ENCODE measurements around the gene APOL4.
"Not testable (repeated sequence)": the region's sequence is repeated elsewhere in the genome, so short reads cannot be mapped to it uniquely, and the experiment has no call there.

The APOL4 gene

DNA sequence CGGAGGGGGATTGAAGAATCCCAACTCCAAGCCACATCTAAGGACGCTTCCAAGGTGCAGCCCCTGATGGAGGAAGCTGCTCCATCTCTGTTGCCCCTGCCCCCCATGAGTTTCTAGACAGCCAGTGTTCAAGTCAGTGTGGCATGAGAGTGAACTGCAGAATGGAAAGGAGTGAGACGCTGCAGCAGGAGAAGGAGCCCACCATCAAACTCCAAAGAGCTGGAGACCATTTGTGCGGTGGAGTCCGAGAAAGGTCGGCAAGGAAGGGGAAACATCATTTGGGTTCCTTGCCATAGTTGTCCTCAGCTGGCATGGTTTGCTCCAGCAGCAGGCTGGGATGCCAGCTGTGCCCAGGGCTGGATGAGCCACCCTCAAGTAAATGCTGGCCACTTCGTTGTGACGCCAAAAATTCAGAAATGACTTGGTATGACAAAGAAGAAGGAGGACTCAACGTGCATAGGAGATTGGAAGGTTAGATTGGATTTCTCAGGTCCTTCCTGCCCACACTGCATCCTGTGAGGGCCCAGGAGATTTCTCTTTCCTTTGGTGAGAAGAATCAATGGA lies 21.4 kb upstream of the APOL4 start:
- Histone ChIP-seq H3K36me3 (ENCODE audit: control insufficient read depth, insufficient read depth, low read length) (peaks cover 16% of the 10 kb centered on the region), H3K9me3 (ENCODE audit: control insufficient read depth, low read length) (no peaks in the 10 kb centered on the region), H3K4me1 (ENCODE audit: control insufficient read depth, insufficient read depth, low read length, poor library complexity, severe bottlenecking) (no peaks in the 10 kb centered on the region), H3K4me3 (ENCODE audit: insufficient read depth, low read depth, low read length, poor library complexity, severe bottlenecking) (no peak overlapping the region), H3K27me3 (replicated peaks; ENCODE audit: control insufficient read depth, insufficient read depth, low read length, poor library complexity, severe bottlenecking) (no peaks in the 10 kb centered on the region), H3K27ac (ENCODE audit: insufficient read depth, low read length, poor library complexity, severe bottlenecking) (no peak overlapping the region)
- no peak for DNase-seq

DNA sequence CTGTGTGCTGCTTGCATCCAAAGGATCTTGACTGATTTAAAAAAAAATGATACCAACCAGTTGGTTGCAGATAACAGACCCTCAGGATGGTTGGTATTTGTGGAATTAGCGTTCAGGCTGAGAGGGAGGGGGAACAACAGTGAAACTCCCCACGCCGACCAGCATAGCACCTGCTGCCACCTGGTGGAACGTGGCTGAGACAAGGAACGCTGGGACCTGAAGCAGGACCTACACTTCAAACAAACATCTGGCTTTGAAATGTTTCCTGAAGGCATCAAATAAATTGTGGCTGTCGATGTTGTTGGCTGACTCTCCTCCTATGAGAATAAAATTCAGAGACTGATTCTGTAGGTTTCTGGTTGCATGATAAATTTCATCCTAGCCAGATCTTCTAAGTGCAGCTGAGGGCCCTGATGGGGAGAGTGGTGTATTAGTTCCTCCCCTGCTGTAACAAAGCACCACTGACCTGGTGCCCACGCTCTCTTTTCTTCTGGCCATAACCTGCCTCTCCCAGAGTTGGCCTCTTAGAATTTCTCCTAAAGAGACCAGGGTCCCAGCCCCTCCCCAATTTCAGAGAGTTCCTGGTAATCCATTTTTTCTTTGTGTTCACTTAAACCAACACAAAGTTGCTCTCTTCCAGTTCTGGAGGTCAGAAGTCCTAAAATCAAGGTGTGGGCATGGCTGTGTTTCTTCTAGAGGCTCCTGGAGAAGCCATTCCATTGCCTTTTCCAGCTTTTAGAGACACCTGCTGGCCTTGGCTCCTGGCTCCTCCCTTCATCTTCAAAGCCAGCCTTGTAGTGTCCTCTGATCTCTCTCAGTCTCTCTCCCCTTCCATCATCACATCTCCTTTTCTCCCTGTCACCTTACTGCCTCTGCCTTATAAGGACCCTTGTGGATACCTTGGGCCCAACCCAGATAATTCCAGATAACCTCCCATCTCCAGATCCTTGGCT lies 20.5 kb upstream of the APOL4 start:
- H3K4me3 ChIP-seq (ENCODE audit: insufficient read depth, low read depth, low read length, poor library complexity, severe bottlenecking), result no peak overlapping the region
- DNase-seq, result peak; percentile 7 to 24 (median 9)
- peaks cover 10% of the 10 kb centered on the region for H3K36me3 ChIP-seq (ENCODE audit: control insufficient read depth, insufficient read depth, low read length)
- H3K4me1 ChIP-seq (ENCODE audit: control insufficient read depth, insufficient read depth, low read length, poor library complexity, severe bottlenecking), result no peaks in the 10 kb centered on the region
- H3K27me3 ChIP-seq (replicated peaks; ENCODE audit: control insufficient read depth, insufficient read depth, low read length, poor library complexity, severe bottlenecking), result no peaks in the 10 kb centered on the region
- H3K9me3 ChIP-seq (ENCODE audit: control insufficient read depth, low read length), result no peaks in the 10 kb centered on the region
- H3K27ac ChIP-seq (ENCODE audit: insufficient read depth, low read length, poor library complexity, severe bottlenecking), result no peak overlapping the region

DNA sequence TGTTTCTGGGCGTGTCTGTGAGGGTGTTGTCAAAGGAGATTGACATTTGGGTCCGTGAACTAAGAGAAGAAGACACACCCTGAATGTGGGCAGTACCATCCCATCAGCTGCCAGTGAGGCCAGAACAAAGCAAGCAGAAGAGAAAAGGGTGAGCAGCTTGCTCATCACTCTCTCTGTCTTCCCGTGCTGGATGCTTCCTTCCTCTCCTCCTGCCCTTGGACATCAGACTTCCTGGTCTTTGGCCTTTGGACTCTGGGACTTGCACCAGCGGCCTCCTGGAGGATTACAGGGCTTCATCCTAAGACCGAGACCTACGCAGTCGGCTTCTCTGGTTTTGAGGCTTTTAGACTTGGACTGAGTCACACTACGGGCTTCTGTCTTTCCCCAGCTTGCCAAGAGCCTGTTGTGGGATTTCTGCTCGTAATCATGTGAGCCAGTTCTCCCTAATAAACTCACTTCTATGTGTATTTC lies 18.9 kb upstream of the APOL4 start:
- peaks cover 4% of the 10 kb centered on the region for H3K36me3 ChIP-seq (ENCODE audit: control insufficient read depth, insufficient read depth, low read length)
- H3K27ac ChIP-seq (ENCODE audit: insufficient read depth, low read length, poor library complexity, severe bottlenecking), result no peak overlapping the region

DNA sequence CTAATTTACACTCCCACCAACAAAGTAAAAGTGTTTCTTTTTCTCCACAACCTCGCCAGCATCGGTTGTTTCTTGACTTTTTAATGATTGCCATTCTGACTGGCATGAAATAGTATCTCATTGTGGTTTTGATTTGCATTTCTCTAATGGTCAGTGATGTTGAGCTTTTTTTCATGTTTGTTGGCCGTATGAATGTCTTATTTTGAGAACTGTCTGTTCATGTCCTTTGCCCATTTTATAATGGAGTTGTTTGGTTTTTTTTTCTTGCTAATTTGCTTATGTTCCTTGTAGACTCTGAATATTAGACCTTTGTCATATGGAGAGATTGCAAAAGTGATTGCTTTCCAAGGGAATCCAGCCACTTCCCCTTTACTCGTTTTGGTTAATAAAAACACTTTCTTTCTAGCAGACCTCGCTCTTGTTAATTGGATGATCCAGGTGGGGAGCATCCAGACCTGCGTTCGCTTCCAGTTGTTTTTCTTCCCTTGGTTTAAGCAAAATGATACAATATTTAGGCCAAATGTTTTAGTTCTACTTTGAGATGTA lies 17.1 kb upstream of the APOL4 start:
- H3K9me3 ChIP-seq (ENCODE audit: control insufficient read depth, low read length), result no peaks in the 10 kb centered on the region
- no peaks in the 10 kb centered on the region for H3K27me3 ChIP-seq (replicated peaks; ENCODE audit: control insufficient read depth, insufficient read depth, low read length, poor library complexity, severe bottlenecking)
- H3K4me1 ChIP-seq (ENCODE audit: control insufficient read depth, insufficient read depth, low read length, poor library complexity, severe bottlenecking), result no peaks in the 10 kb centered on the region
- H3K27ac ChIP-seq (ENCODE audit: insufficient read depth, low read length, poor library complexity, severe bottlenecking), result no peak overlapping the region
- no peak overlapping the region for H3K4me3 ChIP-seq (ENCODE audit: insufficient read depth, low read depth, low read length, poor library complexity, severe bottlenecking)
- no peaks in the 10 kb centered on the region for H3K36me3 ChIP-seq (ENCODE audit: control insufficient read depth, insufficient read depth, low read length)
- DNase-seq, result no peak

More for the DNA sequence above, 18.9 kb upstream of the APOL4 start:
- H3K27me3 ChIP-seq (replicated peaks; ENCODE audit: control insufficient read depth, insufficient read depth, low read length, poor library complexity, severe bottlenecking), result no peaks in the 10 kb centered on the region
- no peak overlapping the region for H3K4me3 ChIP-seq (ENCODE audit: insufficient read depth, low read depth, low read length, poor library complexity, severe bottlenecking)
- no peaks in the 10 kb centered on the region for H3K4me1 ChIP-seq (ENCODE audit: control insufficient read depth, insufficient read depth, low read length, poor library complexity, severe bottlenecking)
- no peak for DNase-seq
- H3K9me3 ChIP-seq (ENCODE audit: control insufficient read depth, low read length), result no peaks in the 10 kb centered on the region

DNA sequence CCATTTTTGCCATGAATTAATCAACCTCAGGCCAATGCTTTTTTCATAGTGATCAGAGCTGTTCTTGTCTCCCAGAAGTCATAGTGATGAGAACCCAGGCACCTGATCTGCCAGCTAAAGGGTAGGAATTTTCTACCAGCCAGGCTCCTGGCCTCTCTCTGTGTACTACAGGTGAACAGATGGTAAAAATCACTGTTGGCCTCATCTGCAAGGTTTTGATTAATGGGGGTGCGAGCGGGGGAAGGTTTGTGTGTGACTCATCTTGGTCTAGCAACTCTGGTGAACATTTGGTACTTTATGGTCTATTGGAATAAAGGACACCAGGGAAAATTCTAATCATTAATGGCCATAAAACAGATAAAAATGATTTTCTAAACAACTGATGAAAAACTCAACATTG lies 14.4 kb upstream of the APOL4 start:
- no peaks in the 10 kb centered on the region for H3K9me3 ChIP-seq (ENCODE audit: control insufficient read depth, low read length)
- no peaks in the 10 kb centered on the region for H3K4me1 ChIP-seq (ENCODE audit: control insufficient read depth, insufficient read depth, low read length, poor library complexity, severe bottlenecking)
- no peak overlapping the region for H3K27ac ChIP-seq (ENCODE audit: insufficient read depth, low read length, poor library complexity, severe bottlenecking)
- no peaks in the 10 kb centered on the region for H3K36me3 ChIP-seq (ENCODE audit: control insufficient read depth, insufficient read depth, low read length)
- no peak overlapping the region for H3K4me3 ChIP-seq (ENCODE audit: insufficient read depth, low read depth, low read length, poor library complexity, severe bottlenecking)
- DNase-seq, result no peak
- H3K27me3 ChIP-seq (replicated peaks; ENCODE audit: control insufficient read depth, insufficient read depth, low read length, poor library complexity, severe bottlenecking), result peaks cover 2% of the 10 kb centered on the region

DNA sequence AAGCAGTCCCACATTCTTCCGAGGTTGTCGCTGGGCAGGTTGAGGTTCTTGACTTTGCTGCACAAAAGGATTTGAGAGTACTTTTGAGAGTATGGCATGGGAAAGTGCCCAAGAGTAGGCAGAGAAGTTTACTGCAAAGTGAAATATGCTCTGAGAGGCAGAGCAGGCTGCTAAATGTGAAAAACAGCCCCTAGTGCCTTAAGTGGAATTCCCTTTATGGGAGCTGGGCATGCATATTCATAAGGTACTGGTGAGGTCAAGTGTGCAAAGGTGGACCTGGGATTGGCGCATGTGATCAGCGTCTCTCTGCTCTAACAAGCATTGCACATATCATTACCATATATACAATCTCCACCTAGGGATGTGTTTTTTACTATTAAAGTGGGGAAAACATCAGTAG lies 12.0 kb upstream of the APOL4 start:
- no peak for DNase-seq
- Histone ChIP-seq H3K4me1 (ENCODE audit: control insufficient read depth, insufficient read depth, low read length, poor library complexity, severe bottlenecking) (no peaks in the 10 kb centered on the region), H3K27ac (ENCODE audit: insufficient read depth, low read length, poor library complexity, severe bottlenecking) (no peak overlapping the region), H3K27me3 (replicated peaks; ENCODE audit: control insufficient read depth, insufficient read depth, low read length, poor library complexity, severe bottlenecking) (peaks cover 2% of the 10 kb centered on the region), H3K36me3 (ENCODE audit: control insufficient read depth, insufficient read depth, low read length) (no peaks in the 10 kb centered on the region), H3K9me3 (ENCODE audit: control insufficient read depth, low read length) (no peaks in the 10 kb centered on the region), H3K4me3 (ENCODE audit: insufficient read depth, low read depth, low read length, poor library complexity, severe bottlenecking) (no peak overlapping the region)

DNA sequence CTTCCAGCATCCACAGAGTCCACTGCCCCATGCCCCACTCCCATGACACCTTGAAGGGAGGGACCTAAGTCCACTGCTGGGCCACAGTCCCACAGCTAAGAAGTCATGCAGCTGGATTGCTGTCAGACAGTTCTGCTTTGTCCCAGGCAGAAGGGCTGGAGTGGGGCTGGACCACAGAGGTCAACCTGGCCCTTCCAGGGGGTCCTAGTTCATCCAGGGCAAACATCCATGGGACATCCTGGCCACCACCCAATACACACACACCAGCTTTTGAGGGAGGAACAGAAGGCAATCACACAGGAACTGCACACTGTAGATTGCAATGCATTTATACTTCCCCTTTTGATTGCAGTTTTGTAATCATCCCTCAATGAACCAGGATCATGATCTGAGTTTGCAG lies 11.3 kb upstream of the APOL4 start:
- H3K9me3 ChIP-seq (ENCODE audit: control insufficient read depth, low read length), result no peaks in the 10 kb centered on the region
- H3K4me3 ChIP-seq (ENCODE audit: insufficient read depth, low read depth, low read length, poor library complexity, severe bottlenecking), result no peak overlapping the region
- H3K27ac ChIP-seq (ENCODE audit: insufficient read depth, low read length, poor library complexity, severe bottlenecking), result no peak overlapping the region
- no peaks in the 10 kb centered on the region for H3K36me3 ChIP-seq (ENCODE audit: control insufficient read depth, insufficient read depth, low read length)
- DNase-seq, result no peak
- no peaks in the 10 kb centered on the region for H3K4me1 ChIP-seq (ENCODE audit: control insufficient read depth, insufficient read depth, low read length, poor library complexity, severe bottlenecking)
- H3K27me3 ChIP-seq (replicated peaks; ENCODE audit: control insufficient read depth, insufficient read depth, low read length, poor library complexity, severe bottlenecking), result peaks cover 2% of the 10 kb centered on the region

DNA sequence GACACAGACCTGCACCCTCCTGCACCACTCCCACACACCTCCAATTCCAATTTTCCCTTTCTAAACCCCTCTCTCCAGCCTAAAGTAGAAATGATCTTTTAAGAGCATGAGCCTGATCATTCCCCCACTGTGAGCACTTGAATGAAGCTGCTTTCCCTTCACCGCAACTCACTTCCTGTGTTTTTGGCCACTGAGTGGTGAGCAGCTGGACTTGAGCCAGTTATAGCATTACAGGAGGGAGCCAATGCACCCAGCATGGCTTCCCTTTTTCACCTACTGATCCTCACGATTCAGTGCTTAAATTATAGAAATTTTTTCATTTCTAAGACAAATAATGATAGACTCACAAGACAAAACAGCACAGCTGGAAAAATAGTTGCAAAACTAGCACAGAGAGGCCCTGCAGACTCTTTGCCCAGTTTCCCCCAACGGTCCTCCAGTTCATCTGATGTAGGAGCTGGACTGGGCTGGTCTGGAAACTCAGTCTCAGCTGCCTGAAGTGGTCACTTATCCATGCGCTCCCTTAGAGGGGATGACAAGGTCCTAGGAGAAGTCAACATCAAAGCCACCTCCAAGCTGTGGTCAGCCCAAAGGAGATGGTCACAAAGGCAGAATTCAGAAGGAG lies 9.7 kb upstream of the APOL4 start:
- no peaks in the 10 kb centered on the region for H3K4me1 ChIP-seq (ENCODE audit: control insufficient read depth, insufficient read depth, low read length, poor library complexity, severe bottlenecking)
- H3K9me3 ChIP-seq (ENCODE audit: control insufficient read depth, low read length), result no peaks in the 10 kb centered on the region
- peaks cover 2% of the 10 kb centered on the region for H3K27me3 ChIP-seq (replicated peaks; ENCODE audit: control insufficient read depth, insufficient read depth, low read length, poor library complexity, severe bottlenecking)
- no peak overlapping the region for H3K4me3 ChIP-seq (ENCODE audit: insufficient read depth, low read depth, low read length, poor library complexity, severe bottlenecking)
- H3K27ac ChIP-seq (ENCODE audit: insufficient read depth, low read length, poor library complexity, severe bottlenecking), result no peak overlapping the region
- no peak for DNase-seq
- H3K36me3 ChIP-seq (ENCODE audit: control insufficient read depth, insufficient read depth, low read length), result no peaks in the 10 kb centered on the region

DNA sequence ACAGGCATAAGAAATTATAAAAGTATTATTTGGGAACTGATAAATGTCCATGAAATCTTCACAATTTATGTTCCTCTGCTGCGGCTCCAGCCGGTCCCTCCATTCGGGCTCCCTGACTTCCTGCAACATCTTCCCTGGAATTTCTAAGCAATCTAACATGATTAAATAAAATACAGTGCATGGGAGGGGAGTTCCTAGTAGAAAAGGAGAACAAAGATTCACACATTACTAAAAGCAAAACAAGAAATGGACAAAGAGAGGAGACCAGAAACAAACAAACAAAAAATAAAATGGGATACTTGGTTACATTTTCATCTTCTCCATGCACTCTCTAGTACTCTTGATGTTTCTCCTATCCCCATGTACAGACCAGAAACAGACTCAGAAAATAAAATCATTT lies 8.6 kb upstream of the APOL4 start:
- Histone ChIP-seq H3K36me3 (ENCODE audit: control insufficient read depth, insufficient read depth, low read length) (no peaks in the 10 kb centered on the region), H3K4me3 (ENCODE audit: insufficient read depth, low read depth, low read length, poor library complexity, severe bottlenecking) (no peak overlapping the region), H3K27me3 (replicated peaks; ENCODE audit: control insufficient read depth, insufficient read depth, low read length, poor library complexity, severe bottlenecking) (peaks cover 2% of the 10 kb centered on the region), H3K4me1 (ENCODE audit: control insufficient read depth, insufficient read depth, low read length, poor library complexity, severe bottlenecking) (no peaks in the 10 kb centered on the region), H3K27ac (ENCODE audit: insufficient read depth, low read length, poor library complexity, severe bottlenecking) (no peak overlapping the region), H3K9me3 (ENCODE audit: control insufficient read depth, low read length) (no peaks in the 10 kb centered on the region)
- no peak for DNase-seq

DNA sequence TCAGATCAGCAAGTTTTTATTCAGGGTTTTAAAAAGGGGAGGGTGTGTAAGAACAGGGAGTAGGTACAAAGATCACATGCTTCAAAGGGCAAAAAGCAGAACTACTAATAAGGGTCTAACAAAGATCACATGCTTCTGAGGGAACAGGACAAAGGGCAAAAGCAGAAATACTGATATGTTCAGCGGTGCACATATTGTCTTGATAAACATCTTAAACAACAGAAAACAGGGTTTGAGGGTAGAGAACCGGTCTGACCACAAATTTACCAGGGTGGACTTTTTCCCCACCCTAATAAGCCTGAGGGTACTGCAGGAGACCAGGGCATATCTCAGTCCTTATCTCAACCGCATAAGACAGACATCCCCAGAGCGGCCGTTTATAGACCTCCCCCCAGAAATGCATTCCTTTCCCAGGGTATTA lies 7.9 kb upstream of the APOL4 start:
- not testable (repeated sequence) for H3K27ac ChIP-seq (ENCODE audit: insufficient read depth, low read length, poor library complexity, severe bottlenecking); H3K36me3 ChIP-seq (ENCODE audit: control insufficient read depth, insufficient read depth, low read length); H3K9me3 ChIP-seq (ENCODE audit: control insufficient read depth, low read length); H3K4me3 ChIP-seq (ENCODE audit: insufficient read depth, low read depth, low read length, poor library complexity, severe bottlenecking); H3K4me1 ChIP-seq (ENCODE audit: control insufficient read depth, insufficient read depth, low read length, poor library complexity, severe bottlenecking); H3K27me3 ChIP-seq (replicated peaks; ENCODE audit: control insufficient read depth, insufficient read depth, low read length, poor library complexity, severe bottlenecking); DNase-seq

All from effector memory CD4-positive, alpha-beta T cell (primary cell).